HG02840 (cell line): ENCODE data around the gene RASAL2.

Source experiments
- ATAC-seq: cut with Tn5 transposase; IDR thresholded peaks from one replicate; pipeline ENCODE4 v1.9.1; 2021; ENCODE audit warnings: mild to moderate bottlenecking, moderate library complexity, moderate number of reproducible peaks; ENCODE audit not compliant: unreplicated experiment, low FRiP score

Gene RASAL2

DNA sequence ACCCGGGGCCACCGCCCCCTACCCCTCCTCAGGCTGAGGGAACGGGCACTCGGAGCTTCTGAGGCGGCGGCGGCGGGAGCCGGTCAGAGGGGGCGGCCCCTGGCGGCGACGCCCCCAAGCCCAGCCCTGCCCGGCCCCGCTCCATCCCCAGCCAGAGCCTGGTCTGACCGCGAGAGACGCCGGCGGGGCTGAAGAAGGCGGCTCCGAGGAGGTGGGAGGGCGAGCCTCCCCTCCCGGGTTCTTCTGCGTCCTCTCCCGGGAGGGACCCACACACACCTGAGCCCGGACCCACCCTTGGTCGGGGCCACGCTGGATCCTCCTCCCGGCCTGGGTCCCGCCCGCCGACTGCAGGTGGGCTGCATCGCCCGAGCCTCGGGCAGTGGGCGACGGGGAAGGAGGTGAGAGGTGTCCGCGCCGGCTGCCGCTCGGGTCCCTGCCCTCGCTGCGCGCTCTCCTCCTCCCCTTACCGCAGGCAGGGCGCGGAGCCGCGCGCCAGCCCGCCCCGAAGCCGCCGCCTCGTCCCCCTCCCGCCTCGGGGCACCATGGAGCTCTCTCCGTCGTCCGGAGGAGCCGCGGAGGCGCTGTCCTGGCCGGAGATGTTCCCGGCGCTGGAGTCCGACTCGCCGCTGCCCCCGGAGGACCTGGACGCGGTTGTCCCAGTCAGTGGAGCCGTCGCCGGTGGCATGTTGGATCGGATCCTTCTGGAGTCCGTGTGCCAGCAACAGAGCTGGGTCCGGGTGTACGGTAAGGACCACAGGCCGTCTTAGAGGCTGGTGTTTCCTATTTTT lies at the start of gene RASAL2:
RASAL2 (plus strand) TSS at position 154 of the 788 bp plus-strand sequence; CDS start at position 543, 389 bp downstream.
- peak; percentile 49 for ATAC-seq

DNA sequence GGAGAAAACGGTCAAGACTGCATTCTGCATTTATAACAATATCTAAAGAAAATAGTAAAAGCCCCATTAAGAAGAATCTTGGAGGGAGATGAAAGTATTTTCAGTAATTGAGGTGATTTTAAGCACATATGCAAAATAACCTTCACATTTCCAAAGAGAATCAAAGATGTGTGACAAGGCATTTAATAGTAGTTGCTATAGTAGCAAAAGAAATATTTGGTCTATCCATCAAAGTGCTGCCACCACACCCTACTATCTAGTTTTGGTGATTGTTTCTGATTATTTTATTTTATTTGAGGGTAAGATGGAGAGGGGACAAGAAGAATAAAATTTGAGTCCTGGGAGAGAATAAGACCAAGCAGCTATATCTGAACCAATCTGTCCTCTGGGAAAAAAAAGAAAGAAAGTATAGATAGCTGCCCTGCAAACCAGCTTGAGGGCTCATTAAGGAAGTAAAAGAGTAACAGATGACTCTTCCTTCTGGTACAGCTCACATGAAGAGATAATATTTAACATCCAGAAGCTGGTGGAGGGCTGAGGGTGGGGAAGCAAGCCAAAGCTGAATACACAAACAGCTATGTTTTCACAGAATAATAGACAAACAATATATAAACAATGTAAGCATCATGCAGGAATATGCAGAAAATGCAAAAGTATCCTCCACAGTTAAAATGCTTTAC lies 47.2 kb upstream of the RASAL2 start:
- ATAC-seq: no peak

DNA sequence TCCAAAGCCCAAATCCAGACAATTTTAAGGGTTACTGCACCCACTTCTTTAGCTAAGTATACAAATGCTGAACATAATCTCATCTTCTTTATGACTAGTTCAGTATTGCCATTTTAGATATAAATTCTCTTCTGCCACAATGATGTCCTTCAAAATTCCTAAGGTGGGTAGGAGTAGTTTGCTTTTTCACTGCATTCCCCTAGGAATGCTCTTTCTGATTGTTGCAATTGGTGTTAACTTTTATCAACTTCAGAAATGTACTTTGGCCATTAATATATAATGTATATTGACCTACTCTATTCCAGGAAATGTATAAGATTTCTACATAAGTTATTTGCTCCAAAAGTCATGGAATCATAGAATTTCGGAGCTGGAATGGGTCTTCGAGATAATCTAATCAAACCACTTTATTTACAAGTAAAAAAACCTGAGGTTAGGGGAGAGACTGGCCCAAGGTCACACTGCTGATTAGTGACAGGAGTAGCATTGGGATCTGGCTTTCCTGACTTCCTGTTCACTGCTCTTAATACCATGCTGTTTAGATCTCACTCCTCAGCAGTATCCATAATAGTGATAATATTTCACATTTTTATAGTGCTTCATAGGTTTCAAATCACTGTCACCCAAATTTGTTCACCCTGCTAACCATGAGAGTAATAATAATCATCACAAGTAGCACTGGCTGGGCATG lies 46.4 kb upstream of the RASAL2 start:
- no peak for ATAC-seq

DNA sequence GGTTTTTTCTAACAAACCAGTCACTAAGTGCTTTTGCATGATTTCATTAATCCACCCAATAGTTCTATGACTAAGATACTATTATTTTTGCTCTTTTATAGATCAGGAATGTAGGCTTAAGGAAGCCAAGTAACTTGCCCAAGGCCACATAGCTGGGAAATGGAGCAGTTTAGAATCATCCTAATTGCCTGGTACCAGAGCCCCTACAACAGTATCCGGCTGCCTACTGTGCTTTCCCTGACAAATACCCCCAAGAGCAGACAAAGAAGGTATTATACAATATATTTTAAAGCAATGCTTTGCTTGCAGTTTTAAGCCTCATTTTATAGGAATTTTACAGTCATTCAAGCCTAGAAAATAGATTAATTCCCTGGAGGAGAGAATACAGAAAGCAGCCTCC lies 45.5 kb upstream of the RASAL2 start:
- ATAC-seq: no peak

DNA sequence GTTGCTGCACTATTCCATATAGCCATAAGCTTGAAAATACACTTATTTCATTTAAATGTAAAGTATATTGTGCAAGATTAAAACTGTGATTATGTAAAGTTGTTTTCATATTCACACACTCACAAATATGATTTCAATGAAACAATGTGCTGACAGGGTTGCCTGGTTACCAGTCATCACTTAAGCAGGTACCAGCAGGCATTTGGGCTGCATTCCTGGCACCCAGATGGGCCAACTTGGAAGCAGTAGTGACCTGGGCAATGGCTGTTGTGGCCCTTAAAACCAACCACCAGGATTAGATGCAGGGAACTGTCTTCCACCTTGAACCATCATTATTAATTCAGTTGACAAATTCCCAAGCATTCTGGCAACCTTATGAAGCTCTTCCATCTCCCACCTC lies 45.0 kb upstream of the RASAL2 start:
- no peak for ATAC-seq

DNA sequence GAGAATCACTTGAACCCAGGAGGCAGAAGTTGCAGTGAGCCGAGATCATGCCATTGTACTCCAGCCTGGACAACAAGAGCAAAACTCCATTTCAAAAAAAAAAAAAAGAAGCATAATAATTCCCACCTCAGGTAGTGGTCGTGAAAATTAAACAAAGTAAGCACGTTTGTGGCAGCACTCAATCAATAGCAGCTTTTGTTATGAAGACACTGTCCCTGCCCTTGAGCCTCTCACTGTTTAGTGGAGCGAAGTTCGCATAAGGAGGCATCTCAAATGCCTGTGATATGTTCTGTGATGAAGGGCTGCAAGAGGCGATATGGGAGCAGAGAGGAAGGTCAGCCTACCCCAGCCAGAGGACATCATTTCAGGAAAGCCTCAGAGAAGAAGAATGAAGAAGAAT lies 43.8 kb upstream of the RASAL2 start:
- no peak for ATAC-seq

DNA sequence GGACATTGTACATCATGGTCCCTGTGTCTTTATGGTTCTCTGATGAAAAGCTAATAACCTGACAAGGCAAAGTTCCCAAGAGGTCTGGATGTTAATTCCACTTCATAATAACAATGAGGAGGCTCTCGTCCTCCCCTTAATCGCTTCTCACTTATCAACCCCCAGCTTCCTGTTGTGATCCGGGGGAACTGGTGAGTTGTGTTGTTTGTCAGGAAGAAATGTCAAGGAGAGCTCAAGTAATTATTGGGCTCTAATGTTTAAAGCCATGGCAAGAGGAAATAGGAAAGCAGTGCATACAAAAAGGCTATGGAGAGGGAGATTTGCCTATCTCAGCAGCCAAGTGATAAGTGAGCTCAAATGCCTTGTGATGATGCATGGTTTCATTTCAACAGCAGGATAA lies 42.8 kb upstream of the RASAL2 start:
- no peak for ATAC-seq

DNA sequence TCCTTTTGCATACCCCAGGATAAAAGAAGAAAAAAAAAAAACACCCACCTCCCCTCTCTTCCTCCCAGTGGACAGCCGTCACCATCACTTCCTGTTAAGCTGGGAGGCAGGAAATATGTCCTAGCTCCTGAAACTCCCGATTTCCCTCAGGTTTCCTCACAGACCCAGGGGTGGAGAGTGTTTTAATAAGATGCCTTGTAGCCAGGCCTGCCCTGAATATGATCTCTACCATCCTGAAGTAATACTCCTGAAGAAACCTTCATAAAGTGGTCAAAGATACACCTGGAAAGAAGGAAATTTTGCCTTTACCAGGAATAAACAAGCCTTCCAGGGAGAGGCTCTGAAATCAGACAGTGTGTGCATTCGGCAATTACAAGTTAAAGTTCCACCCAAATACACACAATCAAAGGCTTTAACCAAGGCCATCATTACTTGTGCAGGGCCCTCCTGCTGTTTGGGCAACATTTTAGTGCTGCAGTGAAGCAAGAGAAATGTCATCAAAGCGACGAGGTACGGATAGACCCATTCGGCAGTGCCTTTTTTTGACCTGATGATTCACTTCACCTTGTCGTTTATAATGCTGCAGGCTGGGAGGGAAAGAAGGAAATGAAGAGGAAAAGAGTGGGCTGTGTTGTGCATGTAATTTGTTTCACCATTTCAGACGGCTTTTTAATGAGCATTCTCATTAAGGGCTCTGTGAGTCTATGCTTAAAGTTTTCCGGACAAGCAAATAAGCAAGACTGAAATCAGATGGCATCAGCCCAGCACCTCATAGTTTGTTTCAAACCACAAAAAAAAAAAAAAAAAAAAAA lies 41.0 kb upstream of the RASAL2 start:
- no peak for ATAC-seq

DNA sequence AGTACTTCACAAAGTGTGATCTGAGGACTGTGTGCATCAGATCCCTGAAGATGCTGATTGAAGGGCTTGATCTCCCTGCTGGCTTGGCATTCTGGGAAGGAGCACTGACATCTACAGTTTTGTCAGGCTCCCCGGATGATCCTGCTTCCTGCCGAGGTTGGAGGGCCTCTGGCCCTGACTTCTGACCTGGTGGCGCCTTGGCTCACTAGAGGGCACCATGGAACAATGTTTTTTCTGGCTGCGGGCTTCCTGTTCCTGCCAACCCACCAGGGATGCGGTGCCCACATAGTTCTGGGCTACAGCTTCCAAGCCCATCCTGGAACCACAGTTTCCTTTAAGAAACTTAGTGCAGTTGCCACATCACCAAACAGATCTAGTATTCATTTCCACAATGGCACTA lies 38.8 kb upstream of the RASAL2 start:
- no peak for ATAC-seq

DNA sequence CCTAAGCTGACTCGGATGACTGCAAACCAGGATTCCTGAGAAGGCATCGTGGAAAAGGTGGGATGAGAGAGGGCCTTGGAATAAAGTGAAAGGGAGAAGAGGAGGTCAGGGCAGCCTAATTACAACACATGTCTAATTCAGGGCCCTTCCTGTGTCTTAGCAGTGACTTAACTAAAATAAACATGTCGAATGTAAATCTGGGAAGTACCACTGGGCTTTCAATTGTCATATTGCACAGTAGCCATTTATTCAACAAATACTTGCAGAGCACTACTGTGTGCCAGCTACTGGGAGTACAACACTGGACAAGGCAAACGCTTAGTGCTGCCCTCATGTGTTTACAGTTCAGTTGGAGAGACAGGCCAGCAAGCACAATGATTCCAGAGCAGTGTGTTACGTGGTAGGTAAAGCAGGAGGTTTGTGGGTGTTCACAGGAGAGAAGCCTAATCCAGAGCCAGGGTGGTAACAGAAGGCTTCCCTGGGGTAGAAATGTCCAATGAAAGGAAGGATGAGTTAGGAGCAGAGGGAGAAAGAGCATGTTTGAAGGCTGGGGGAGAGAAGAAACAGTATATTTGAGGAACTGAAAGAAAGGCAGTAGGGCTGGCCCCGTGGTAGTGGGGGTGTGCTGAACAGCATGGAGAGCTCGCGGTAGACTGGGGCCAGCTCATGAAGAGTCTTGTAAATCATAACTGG lies 38.0 kb upstream of the RASAL2 start:
- peak; percentile 84 for ATAC-seq

DNA sequence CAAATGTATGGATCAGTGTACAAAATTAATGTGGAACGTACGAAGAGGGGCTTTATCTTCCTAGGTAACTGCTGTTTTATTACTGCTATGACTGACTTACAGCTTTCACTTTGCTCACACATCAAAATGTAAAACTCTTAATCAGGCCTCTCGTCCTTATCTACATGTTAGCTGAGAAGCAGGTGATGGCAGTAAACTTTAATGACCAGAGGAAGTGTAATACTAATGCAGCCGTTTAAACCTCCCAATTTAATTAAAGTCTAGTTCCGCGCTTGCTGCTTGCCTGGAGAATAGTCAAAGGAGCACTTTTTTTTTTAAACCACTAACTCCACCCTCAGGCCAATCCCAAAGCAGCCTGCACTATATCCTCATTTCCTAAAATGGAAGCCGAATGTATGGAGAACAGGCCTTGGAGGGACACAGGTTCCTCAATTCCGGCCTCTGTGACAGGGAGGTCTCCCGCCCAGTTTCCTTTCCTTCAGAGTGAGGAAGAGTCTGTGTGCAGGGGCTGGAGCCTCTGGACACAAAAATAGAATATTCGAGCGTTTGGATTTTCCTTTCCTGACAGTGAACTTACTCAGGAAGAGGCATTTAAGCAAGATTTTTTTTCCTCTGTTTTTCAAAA lies 36.7 kb upstream of the RASAL2 start:
- no peak for ATAC-seq

DNA sequence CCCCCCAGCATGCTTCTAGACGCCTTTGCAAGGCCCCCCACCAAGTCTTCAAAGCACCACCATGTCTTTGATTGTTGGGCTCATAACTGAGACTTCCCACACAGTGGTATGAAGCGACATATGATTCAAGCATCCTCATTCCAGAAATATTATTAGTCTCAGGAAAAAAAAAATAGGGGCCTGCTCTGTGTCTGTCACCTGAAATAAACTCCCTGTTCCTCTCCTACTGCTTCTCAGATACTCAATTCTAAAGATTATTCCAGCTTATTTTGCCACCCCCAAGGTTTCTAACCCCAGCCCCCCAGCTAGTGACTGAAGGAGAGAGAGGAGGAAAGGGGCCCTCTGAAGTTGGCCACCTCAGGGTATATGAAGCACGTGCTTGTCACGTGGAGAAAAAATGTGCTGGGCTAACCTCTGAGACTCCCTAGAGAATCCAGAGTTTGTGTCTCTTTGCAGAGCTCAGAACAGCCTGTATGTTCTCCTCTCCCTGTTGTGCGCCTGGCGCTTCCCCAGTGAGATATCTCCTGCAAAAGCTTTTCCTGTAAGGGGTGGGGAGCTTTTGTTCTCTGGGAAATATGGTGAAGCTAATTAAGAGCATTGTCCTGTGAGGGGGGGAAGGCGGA lies 35.9 kb upstream of the RASAL2 start:
- no peak for ATAC-seq

DNA sequence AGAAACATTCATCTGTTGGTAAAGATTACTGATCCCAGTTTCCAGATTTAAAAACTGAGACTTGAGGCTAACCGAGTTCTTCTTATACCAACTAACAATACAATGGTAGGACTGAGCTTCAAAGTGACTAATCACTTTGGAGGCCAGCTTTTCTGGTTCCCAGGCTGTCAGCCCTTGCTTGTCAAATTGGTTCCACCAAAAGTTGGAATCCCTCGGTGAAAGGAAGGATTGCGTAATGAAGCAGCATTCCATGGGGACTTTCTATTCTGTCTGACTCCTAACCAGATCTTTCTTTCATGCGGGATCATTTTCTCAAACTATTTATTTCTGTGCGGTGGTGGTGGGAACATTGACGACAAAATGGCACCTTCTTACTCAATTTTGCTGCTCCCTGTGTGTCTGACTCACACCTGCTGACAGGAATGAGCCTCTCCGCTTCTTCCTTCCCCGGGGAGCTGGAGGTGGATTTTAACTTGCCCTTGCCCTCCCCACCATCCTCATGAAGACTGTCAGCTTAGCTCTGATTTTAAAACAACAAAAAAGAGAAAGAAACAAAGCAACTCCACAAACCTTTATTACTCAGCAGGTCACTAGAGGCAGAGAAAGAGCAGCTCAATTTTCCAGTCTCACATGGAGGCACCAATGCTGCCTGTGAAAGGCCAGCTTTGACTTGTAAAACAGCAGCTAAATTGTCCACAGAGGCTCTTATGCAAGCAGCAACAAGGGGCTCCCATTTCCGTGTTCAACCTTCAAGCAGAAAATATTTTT lies 32.9 kb upstream of the RASAL2 start:
- no peak for ATAC-seq

DNA sequence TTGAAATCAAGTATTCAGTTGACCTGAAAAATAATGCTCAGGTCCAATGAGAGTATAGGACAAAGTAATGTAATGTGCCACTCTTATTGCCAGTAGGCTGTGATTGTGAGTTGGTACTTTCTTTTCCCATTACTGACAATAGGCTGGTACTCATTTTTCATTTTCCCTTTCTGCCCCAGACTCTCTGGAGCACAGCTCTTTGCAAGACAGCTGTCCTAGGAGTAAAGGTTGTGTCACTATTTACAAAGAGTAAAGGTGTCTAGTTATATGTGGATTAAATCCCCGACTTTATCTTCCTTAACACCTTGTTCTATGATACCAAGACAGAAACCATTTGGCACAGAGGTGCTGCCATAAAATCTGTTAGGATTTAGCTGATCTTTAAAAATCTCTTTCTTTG lies 32.3 kb upstream of the RASAL2 start:
- no peak for ATAC-seq

DNA sequence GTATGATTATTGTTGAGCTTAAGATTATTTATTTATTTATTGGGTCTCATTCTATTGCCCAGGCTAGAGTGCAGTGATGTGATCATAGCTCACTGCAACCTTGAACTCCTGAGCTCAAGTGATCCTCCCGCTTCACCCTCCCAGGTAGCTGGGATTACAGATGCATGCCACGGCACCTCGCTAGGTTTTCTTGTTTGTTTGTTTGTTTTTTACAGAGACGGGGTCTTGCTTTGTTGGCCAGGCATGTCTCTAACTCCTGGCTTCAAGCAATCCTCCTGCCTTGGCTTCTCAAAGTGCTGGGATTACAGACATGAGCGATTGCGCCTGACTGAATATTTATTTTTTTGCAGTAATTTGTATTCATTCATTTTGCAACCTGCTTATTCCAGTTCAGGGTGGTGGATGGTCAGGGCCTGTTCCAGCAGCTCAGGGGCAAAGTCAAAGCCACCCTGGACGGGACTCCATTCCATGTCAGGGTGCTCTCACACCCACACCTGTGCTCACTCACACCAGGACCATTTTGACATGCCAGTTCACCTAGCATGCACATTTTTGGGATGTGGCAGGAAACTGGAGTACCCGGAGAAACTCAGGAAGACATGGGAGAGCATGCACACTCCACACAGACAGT lies 29.6 kb upstream of the RASAL2 start:
- ATAC-seq: no peak

DNA sequence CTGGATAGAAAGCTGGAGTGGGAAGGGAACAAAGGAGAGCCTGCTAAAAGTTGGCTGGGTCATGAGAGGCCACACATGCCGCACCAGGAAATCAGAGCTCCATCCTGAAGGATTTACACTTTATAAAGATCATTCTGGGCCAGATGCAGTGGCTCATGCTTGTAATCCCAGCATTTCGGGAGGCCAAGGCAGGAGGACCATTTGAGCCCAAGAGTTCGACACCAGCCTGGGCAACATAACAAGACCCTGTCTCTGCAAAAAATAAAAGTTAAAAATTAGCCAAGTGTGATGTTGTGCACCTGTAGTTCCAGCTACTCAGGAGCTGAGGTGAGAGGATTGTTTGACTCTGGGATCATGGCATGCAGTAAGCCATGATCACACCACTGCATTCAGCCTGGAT lies 28.7 kb upstream of the RASAL2 start:
- ATAC-seq: no peak

DNA sequence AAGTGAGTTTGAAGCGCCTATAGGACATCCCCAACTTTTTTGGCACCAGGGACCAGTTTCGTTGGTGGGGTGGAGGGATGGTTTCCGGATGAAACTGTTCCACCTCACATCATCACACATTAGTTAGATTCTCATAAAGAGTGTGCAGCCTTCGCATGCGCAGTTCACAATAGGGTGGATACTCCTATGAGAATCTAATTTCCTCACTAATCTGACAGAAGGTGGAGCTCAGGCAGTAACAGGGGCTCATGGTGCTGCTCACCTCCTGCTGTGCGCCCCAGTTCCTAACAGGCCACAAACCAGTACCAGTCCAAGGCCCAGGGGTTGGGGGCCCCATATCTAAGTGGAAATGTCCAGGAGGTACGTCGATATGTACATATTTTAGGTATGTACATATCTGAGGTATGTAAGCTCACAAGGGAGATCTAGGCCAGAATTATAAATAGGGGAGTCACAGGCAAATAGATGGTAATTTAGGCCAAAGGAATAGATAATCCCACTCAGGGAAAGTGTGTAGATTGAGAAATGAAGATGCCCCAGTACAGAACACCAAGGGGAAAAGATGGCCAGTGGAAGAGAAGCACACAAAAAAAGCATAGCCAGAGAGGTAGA lies 27.5 kb upstream of the RASAL2 start:
- no peak for ATAC-seq
